Thoracic aorta (tissue), 2 donors: ENCODE measurements around the gene APOC1. TPM values are rescaled to one million over a fixed set of nuclear protein-coding genes. Genes with fewer than 3 reads are reported as not detected.

Source experiments
- ATAC-seq: fragments of 150-250 bp; one replicate; pipeline ENCODE4 v1.8.0; 2017; ENCODE audit warnings: low read depth; ENCODE audit not compliant: insufficient number of reproducible peaks, low FRiP score
- DNase-seq: peaks from one replicate; pipeline ENCODE4 v3.0.0-alpha.2; 2020; ENCODE audit warnings: low spot score
- H3K27ac ChIP-seq, 2 donors: fragments of 200-600 bp; sonication (generic); 1 replicate in 1 of 2; 2 replicates in 1 of 2; pipeline ENCODE4 v1.5.1; 2016; ENCODE audit warnings: mild to moderate bottlenecking in 2 of 2, moderate library complexity in 2 of 2
- H3K27me3 ChIP-seq: fragments of 200-600 bp; sonication (generic); replicated peaks from 2 replicates; pipeline ENCODE4 v1.6.0; 2016; ENCODE audit warnings: mild to moderate bottlenecking; ENCODE audit not compliant: insufficient read depth
- H3K36me3 ChIP-seq: fragments of 200-600 bp; sonication (generic); one replicate; pipeline ENCODE4 v1.5.1; 2016
- H3K4me1 ChIP-seq, 2 donors: fragments of 200-600 bp; sonication (generic); 1 replicate in 1 of 2; 2 replicates in 1 of 2; pipeline versions ENCODE4 v1.5.1 to v1.6.0; 2016; ENCODE audit warnings: low read depth in 2 of 2, mild to moderate bottlenecking in 1 of 2; ENCODE audit not compliant: control insufficient read depth in 1 of 2
- H3K4me3 ChIP-seq: fragments of 200-600 bp; sonication (generic); 2 replicates; pipeline ENCODE4 v1.5.1; 2016; ENCODE audit warnings: mild to moderate bottlenecking
- H3K9me3 ChIP-seq: fragments of 200-600 bp; sonication (generic); 2 replicates; pipeline ENCODE4 v1.5.1; 2016
- total RNA-seq, 2 donors: library from RNA; depleted of rRNA; stranded (reverse); fragments of >200 nt; gene quantifications; one replicate each; pipeline versions ENCODE4 v1.1.0 to v1.2.3, GENCODE V29; 2016
- TF ChIP-seq, protein P1 (sequence below): fragments of 200-600 bp; sonication (generic); IDR thresholded peaks from one replicate; pipeline ENCODE4 v1.5.1; 2019; ENCODE audit warnings: antibody characterized with exemption

APOC1 gene
- total RNA-seq, 2 donors from 2014 or later: 4.9 to 12.3 TPM

DNA sequence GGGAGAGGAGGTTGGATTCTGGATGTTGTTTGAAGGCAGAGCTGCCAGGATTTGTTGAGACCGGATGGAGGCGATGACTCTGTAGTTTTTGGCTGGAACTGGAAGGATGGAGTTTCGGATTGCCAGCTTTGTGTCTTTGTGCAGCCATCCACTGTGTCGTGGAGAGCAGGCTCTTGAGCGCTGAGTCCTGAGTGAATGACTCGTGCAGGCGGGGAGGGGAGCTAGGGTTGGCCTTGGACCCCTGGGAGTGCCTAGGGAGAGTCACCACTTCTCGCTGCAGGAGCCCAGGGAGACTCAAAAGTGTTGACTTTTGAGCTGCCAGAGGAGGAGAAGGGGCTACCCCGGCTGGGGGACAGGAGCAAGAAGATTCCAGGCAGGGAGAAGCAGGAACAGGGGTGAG, 19.5 kb upstream of the APOC1 start:
- ATAC-seq: no peak
- no peak overlapping the region for H3K27ac ChIP-seq
- DNase-seq: no peak
- H3K4me1 ChIP-seq: peaks cover 12 to 16% of the 10 kb centered on the region in 2 donors
- no peaks in the 10 kb centered on the region for H3K9me3 ChIP-seq
- peaks cover 41% of the 10 kb centered on the region for H3K36me3 ChIP-seq
- H3K27me3 ChIP-seq: no peaks in the 10 kb centered on the region
- H3K4me3 ChIP-seq: no peak overlapping the region
- TF ChIP-seq, protein P1, sequence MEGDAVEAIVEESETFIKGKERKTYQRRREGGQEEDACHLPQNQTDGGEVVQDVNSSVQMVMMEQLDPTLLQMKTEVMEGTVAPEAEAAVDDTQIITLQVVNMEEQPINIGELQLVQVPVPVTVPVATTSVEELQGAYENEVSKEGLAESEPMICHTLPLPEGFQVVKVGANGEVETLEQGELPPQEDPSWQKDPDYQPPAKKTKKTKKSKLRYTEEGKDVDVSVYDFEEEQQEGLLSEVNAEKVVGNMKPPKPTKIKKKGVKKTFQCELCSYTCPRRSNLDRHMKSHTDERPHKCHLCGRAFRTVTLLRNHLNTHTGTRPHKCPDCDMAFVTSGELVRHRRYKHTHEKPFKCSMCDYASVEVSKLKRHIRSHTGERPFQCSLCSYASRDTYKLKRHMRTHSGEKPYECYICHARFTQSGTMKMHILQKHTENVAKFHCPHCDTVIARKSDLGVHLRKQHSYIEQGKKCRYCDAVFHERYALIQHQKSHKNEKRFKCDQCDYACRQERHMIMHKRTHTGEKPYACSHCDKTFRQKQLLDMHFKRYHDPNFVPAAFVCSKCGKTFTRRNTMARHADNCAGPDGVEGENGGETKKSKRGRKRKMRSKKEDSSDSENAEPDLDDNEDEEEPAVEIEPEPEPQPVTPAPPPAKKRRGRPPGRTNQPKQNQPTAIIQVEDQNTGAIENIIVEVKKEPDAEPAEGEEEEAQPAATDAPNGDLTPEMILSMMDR: no peak

DNA sequence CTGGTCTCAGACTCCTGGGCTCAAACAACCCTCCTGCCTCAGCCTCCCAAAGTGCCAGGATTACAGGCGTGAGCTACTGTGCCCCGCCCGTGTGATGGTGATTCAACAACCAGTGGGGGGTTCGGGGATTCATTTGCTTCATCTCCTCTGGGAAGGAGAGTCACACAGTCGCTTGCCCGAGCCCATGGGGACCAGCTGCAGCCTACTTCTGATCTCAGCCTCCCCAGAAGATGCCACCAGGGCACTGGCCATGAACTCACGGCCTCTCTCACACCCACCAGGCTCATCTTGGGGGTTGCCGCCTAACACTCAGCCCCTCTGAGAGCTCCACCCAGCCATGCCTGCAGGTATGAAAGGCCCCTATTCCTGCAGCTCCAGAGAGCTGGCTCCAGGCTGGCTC, 16.6 kb upstream of the APOC1 start:
- Histone ChIP-seq H3K4me3 (no peak overlapping the region), H3K36me3 (peaks cover 60% of the 10 kb centered on the region), H3K27me3 (no peaks in the 10 kb centered on the region), H3K27ac (no peak overlapping the region), H3K9me3 (no peaks in the 10 kb centered on the region), H3K4me1 (no peaks in the 10 kb centered on the region)
- TF ChIP-seq, protein P1: no peak
- ATAC-seq (no peak), DNase-seq (no peak)

DNA sequence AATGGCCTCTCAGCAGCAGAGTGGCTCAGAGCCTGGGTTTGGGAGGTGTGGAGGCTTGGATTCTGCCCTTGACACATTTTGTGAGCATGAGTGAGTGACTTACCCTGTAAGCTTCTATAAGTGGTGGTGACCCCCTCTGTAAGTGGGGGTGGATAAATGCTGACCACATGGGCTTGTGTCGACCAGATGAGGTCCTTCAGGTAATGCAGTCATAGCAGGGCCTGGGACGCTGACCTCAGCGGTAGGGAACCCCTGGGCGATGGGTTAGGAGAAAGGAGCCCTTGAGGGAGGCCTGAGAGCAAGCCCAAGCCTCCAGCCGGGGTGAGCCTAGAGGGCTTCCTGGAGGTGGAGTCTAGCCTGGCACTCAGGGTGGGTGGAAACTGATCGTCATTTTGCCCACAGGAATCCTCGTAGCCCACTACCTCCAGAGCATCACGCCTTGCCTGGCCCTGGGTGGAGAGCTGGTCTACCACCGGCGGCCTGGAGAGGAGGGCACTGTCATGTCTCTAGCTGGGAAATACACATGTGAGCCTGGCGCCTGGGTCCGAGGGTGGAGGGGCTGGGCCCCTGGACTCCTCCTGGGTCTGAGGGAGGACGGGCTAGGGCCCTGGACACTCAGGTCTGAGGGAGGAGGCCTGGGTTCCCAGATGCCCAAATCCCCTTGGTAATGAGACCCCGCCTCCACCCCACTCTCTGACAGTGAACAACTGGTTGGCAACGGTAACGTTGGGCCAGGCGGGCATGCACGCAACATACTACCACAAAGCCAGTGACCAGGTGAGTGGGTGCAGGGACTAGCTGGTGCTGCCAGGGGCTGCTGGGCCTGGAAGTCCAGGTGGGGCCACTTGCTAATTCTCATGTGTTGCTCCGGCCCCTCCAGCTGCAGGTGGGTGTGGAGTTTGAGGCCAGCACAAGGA, 13.8 kb upstream of the APOC1 start:
- H3K4me3 ChIP-seq: no peak overlapping the region
- peaks cover 42% of the 10 kb centered on the region for H3K36me3 ChIP-seq
- no peaks in the 10 kb centered on the region for H3K27me3 ChIP-seq
- no peak for DNase-seq
- no peaks in the 10 kb centered on the region for H3K9me3 ChIP-seq
- no peak for ATAC-seq
- TF ChIP-seq, protein P1: no peak
- no peaks in the 10 kb centered on the region for H3K4me1 ChIP-seq
- H3K27ac ChIP-seq: no peak overlapping the region

DNA sequence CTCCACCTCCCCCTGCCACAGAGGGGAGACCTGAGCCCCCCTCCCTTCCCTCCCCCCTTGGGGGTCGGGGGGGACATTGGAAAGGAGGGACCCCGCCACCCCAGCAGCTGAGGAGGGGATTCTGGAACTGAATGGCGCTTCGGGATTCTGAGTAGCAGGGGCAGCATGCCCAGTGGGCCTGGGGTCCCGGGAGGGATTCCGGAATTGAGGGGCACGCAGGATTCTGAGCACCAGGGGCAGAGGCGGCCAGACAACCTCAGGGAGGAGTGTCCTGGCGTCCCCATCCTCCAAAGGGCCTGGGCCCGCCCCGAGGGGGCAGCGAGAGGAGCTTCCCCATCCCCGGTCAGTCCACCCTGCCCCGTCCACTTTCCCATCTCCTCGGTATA, 11.2 kb upstream of the APOC1 start:
- H3K4me3 ChIP-seq: no peak overlapping the region
- no peaks in the 10 kb centered on the region for H3K9me3 ChIP-seq
- DNase-seq (no peak), ATAC-seq (no peak)
- peaks cover 23% of the 10 kb centered on the region for H3K36me3 ChIP-seq
- no peak overlapping the region for H3K27ac ChIP-seq
- H3K27me3 ChIP-seq: no peaks in the 10 kb centered on the region
- TF ChIP-seq, protein P1: no peak
- H3K4me1 ChIP-seq: no peaks in the 10 kb centered on the region

DNA sequence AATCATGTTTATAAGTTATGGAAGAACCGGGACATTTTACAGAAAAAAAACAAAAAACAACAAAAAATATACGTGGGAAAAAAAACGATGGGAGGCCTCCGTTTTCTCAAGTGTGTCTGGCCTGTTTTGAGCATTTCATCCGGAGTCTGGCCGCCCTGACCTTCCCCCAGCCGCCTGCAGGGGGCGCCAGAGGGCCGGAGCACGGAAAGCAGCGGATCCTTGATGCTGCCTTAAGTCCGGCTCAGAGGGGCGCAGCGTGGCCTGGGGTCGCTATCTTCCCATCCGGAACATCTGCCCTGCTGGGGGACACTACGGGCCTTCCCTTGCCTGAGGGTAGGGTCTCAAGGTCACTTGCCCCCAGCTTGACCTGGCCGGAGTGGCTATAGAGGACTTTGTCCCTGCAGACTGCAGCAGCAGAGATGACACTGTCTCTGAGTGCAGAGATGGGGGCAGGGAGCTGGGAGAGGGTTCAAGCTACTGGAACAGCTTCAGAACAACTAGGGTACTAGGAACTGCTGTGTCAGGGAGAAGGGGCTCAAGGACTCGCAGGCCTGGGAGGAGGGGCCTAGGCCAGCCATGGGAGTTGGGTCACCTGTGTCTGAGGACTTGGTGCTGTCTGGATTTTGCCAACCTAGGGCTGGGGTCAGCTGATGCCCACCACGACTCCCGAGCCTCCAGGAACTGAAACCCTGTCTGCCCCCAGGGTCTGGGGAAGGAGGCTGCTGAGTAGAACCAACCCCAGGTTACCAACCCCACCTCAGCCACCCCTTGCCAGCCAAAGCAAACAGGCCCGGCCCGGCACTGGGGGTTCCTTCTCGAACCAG, 10.6 kb upstream of the APOC1 start:
- no peak for DNase-seq
- Histone ChIP-seq H3K9me3 (no peaks in the 10 kb centered on the region), H3K27ac (no peak overlapping the region), H3K4me3 (no peak overlapping the region), H3K27me3 (no peaks in the 10 kb centered on the region), H3K36me3 (peaks cover 23% of the 10 kb centered on the region), H3K4me1 (no peaks in the 10 kb centered on the region)
- no peak for ATAC-seq
- TF ChIP-seq, protein P1: peak; percentile 99
